Measurements from ENCODE around the gene ITGA2. TPM values are rescaled to one million over a fixed set of nuclear protein-coding genes. Genes with fewer than 3 reads are reported as not detected.
"Not testable (repeated sequence)": the region's sequence is repeated elsewhere in the genome, so short reads cannot be mapped to it uniquely, and the experiment has no call there.

ITGA2 gene
- total RNA-seq, 2 experiments from 2014 or later = 3.9 to 4.0 TPM

GRCh38 chr5:52963636-52964035, 25.5 kb upstream of the ITGA2 start:
- Mint-ChIP-seq H3K27me3 (peaks cover 42% of the 10 kb centered on the region), H3K4me1 (no peaks in the 10 kb centered on the region), H3K27ac (no peak overlapping the region), H3K4me3 (no peak overlapping the region), H3K9me3 (peaks cover 4% of the 10 kb centered on the region), H3K36me3 (ENCODE audit: low read depth) (no peaks in the 10 kb centered on the region)
- POLR2A ChIA-PET = no interaction called here
- CTCF ChIA-PET = interaction anchor here (2.7 kb wide), 1 partner anchor 15 kb away, joined by 7 read pairs; no protein-coding TSS in a partner anchor
- DNase-seq = no peak

GRCh38 chr5:52964138-52964537, 25.0 kb upstream of the ITGA2 start:
- no peak overlapping the region for H3K27ac Mint-ChIP-seq
- H3K4me1 Mint-ChIP-seq = no peaks in the 10 kb centered on the region
- no peak for DNase-seq
- H3K27me3 Mint-ChIP-seq = peaks cover 47% of the 10 kb centered on the region
- H3K9me3 Mint-ChIP-seq = peaks cover 8% of the 10 kb centered on the region
- ChIA-PET POLR2A (no interaction called here), CTCF (no interaction called here)
- H3K36me3 Mint-ChIP-seq (ENCODE audit: low read depth) = no peaks in the 10 kb centered on the region
- H3K4me3 Mint-ChIP-seq = no peak overlapping the region

- H3K27ac Mint-ChIP-seq; H3K4me1 Mint-ChIP-seq; POLR2A ChIA-PET; DNase-seq; H3K36me3 Mint-ChIP-seq (ENCODE audit: low read depth); CTCF ChIA-PET; H3K4me3 Mint-ChIP-seq; H3K9me3 Mint-ChIP-seq: not testable (repeated sequence)
- peaks cover 54% of the 10 kb centered on the region for H3K27me3 Mint-ChIP-seq
Observed at GRCh38 chr5:52976157-52976556, 13.0 kb upstream of the ITGA2 start.

- Mint-ChIP-seq H3K9me3 (peaks cover 3% of the 10 kb centered on the region), H3K4me3 (no peak overlapping the region), H3K27ac (no peak overlapping the region), H3K4me1 (no peaks in the 10 kb centered on the region), H3K27me3 (peaks cover 54% of the 10 kb centered on the region), H3K36me3 (ENCODE audit: low read depth) (no peaks in the 10 kb centered on the region)
- no peak for DNase-seq
- CTCF ChIA-PET = no interaction called here
- POLR2A ChIA-PET = no interaction called here
Observed at GRCh38 chr5:52977264-52977897, 11.8 kb upstream of the ITGA2 start.

- ChIA-PET CTCF (no interaction called here), POLR2A (no interaction called here)
- no peaks in the 10 kb centered on the region for H3K36me3 Mint-ChIP-seq (ENCODE audit: low read depth)
- H3K27me3 Mint-ChIP-seq = peaks cover 58% of the 10 kb centered on the region
- peaks cover 2% of the 10 kb centered on the region for H3K9me3 Mint-ChIP-seq
- no peak overlapping the region for H3K4me3 Mint-ChIP-seq
- no peak for DNase-seq
- peaks cover 2% of the 10 kb centered on the region for H3K4me1 Mint-ChIP-seq
- no peak overlapping the region for H3K27ac Mint-ChIP-seq
Observed at GRCh38 chr5:52981507-52981906, 7.6 kb upstream of the ITGA2 start.

- no peak for DNase-seq
- H3K27me3 Mint-ChIP-seq = peaks cover 71% of the 10 kb centered on the region
- H3K9me3 Mint-ChIP-seq = no peaks in the 10 kb centered on the region
- CTCF ChIA-PET = interaction anchor here (0.5 to 1.4 kb wide), 2 partner anchors 13 to 20 kb away, joined by 3 read pairs; no protein-coding TSS in a partner anchor
- H3K4me3 Mint-ChIP-seq = no peak overlapping the region
- H3K36me3 Mint-ChIP-seq (ENCODE audit: low read depth) = no peaks in the 10 kb centered on the region
- POLR2A ChIA-PET = no interaction called here
- peaks cover 16% of the 10 kb centered on the region for H3K4me1 Mint-ChIP-seq
- H3K27ac Mint-ChIP-seq = no peak overlapping the region
Observed at GRCh38 chr5:52983731-52984636, 5.2 kb upstream of the ITGA2 start.

- H3K36me3 Mint-ChIP-seq (ENCODE audit: low read depth) = no peaks in the 10 kb centered on the region
- peaks cover 21% of the 10 kb centered on the region for H3K4me1 Mint-ChIP-seq
- H3K27ac Mint-ChIP-seq = no peak overlapping the region
- POLR2A ChIA-PET = no interaction called here
- peaks cover 62% of the 10 kb centered on the region for H3K27me3 Mint-ChIP-seq
- CTCF ChIA-PET = interaction anchor here (0.9 to 1.4 kb wide), 2 partner anchors 12 to 37 kb away, joined by 3 to 4 read pairs; no protein-coding TSS in a partner anchor
- no peaks in the 10 kb centered on the region for H3K9me3 Mint-ChIP-seq
- DNase-seq = no peak
- no peak overlapping the region for H3K4me3 Mint-ChIP-seq
Observed at GRCh38 chr5:52985306-52985705, 3.8 kb upstream of the ITGA2 start.

GRCh38 chr5:52987711-52988331, 1.3 kb upstream of the ITGA2 start:
- H3K4me3 Mint-ChIP-seq = peak overlapping the region; percentile 11
- H3K27ac Mint-ChIP-seq = no peak overlapping the region
- CTCF ChIA-PET = interaction anchor here (0.9 to 1.7 kb wide), 2 partner anchors 39 to 100 kb away, joined by 3 to 7 read pairs; no protein-coding TSS in a partner anchor
- H3K9me3 Mint-ChIP-seq = no peaks in the 10 kb centered on the region
- peaks cover 8% of the 10 kb centered on the region for H3K36me3 Mint-ChIP-seq (ENCODE audit: low read depth)
- no peak for DNase-seq
- H3K27me3 Mint-ChIP-seq = peaks cover 47% of the 10 kb centered on the region
- peaks cover 32% of the 10 kb centered on the region for H3K4me1 Mint-ChIP-seq
- POLR2A ChIA-PET = no interaction called here

- ChIA-PET CTCF (interaction anchor here (0.6 to 1.7 kb wide), 3 partner anchors 10 to 99 kb away, joined by 3 to 7 read pairs (median 3); no protein-coding TSS in a partner anchor), POLR2A (no interaction called here)
- Mint-ChIP-seq H3K27ac (no peak overlapping the region), H3K4me1 (peaks cover 32% of the 10 kb centered on the region), H3K4me3 (peak overlapping the region; percentile 55), H3K9me3 (no peaks in the 10 kb centered on the region), H3K36me3 (ENCODE audit: low read depth) (peaks cover 12% of the 10 kb centered on the region), H3K27me3 (peaks cover 41% of the 10 kb centered on the region)
- DNase-seq = no peak
Observed at GRCh38 chr5:52988335-52989024, 672 bp upstream of the ITGA2 start.

GRCh38 chr5:52989781-52990527, 802 bp downstream of the ITGA2 start:
- peaks cover 30% of the 10 kb centered on the region for H3K4me1 Mint-ChIP-seq

GRCh38 chr5:52990528-52990925, 1.4 kb downstream of the ITGA2 start:
- ChIA-PET POLR2A (interaction anchor here (1.0 kb wide), 1 partner anchor 48 kb away, joined by 4 read pairs; no protein-coding TSS in a partner anchor), CTCF (interaction anchor here (0.6 to 1.9 kb wide), 6 partner anchors 8 to 788 kb away, joined by 3 to 6 read pairs (median 3); no protein-coding TSS in a partner anchor)
- no peaks in the 10 kb centered on the region for H3K9me3 Mint-ChIP-seq
- peaks cover 30% of the 10 kb centered on the region for H3K4me1 Mint-ChIP-seq
- H3K36me3 Mint-ChIP-seq (ENCODE audit: low read depth) = peaks cover 14% of the 10 kb centered on the region
- DNase-seq = no peak
- no peak overlapping the region for H3K27ac Mint-ChIP-seq
- peak overlapping the region; percentile 74 for H3K4me3 Mint-ChIP-seq
- peaks cover 26% of the 10 kb centered on the region for H3K27me3 Mint-ChIP-seq

More at GRCh38 chr5:52989781-52990527, 802 bp downstream of the ITGA2 start:
- H3K27ac Mint-ChIP-seq = peak overlapping the region; percentile 27
- peak; percentile 38 for DNase-seq
- H3K9me3 Mint-ChIP-seq = no peaks in the 10 kb centered on the region
- peaks cover 29% of the 10 kb centered on the region for H3K27me3 Mint-ChIP-seq
- peak overlapping the region; percentile 74 for H3K4me3 Mint-ChIP-seq
- H3K36me3 Mint-ChIP-seq (ENCODE audit: low read depth) = peaks cover 14% of the 10 kb centered on the region
- CTCF ChIA-PET = interaction anchor here (0.6 to 1.9 kb wide), 5 partner anchors 9 to 788 kb away, joined by 3 to 6 read pairs (median 3); no protein-coding TSS in a partner anchor
- POLR2A ChIA-PET = interaction anchor here (1.0 kb wide), 1 partner anchor 48 kb away, joined by 4 read pairs; no protein-coding TSS in a partner anchor

- Mint-ChIP-seq H3K27me3 (peaks cover 8% of the 10 kb centered on the region), H3K4me1 (peaks cover 20% of the 10 kb centered on the region), H3K36me3 (ENCODE audit: low read depth) (peaks cover 15% of the 10 kb centered on the region), H3K4me3 (no peak overlapping the region), H3K27ac (no peak overlapping the region), H3K9me3 (peaks cover under 1% of the 10 kb centered on the region)
- ChIA-PET CTCF (interaction anchor here (1.3 kb wide), 1 partner anchor 44 kb away, joined by 3 read pairs; no protein-coding TSS in a partner anchor), POLR2A (no interaction called here)
- no peak for DNase-seq
Observed at GRCh38 chr5:52993367-52993766, 4.2 kb downstream of the ITGA2 start.
